ELR (cell line): Measurements from ENCODE around the gene IFIT5.
A peak's percentile ranks its signal among the peaks of the same experiment; 100 is the strongest.
"Not testable (repeated sequence)": the region's sequence is repeated elsewhere in the genome, so short reads cannot be mapped to it uniquely, and the experiment has no call there.

Experiments
- DNase-seq: peaks from one replicate; pipeline ENCODE4 v3.0.0-alpha.2; 2015; ENCODE audit warnings: low read depth

Gene IFIT5, protein sequence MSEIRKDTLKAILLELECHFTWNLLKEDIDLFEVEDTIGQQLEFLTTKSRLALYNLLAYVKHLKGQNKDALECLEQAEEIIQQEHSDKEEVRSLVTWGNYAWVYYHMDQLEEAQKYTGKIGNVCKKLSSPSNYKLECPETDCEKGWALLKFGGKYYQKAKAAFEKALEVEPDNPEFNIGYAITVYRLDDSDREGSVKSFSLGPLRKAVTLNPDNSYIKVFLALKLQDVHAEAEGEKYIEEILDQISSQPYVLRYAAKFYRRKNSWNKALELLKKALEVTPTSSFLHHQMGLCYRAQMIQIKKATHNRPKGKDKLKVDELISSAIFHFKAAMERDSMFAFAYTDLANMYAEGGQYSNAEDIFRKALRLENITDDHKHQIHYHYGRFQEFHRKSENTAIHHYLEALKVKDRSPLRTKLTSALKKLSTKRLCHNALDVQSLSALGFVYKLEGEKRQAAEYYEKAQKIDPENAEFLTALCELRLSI

DNA sequence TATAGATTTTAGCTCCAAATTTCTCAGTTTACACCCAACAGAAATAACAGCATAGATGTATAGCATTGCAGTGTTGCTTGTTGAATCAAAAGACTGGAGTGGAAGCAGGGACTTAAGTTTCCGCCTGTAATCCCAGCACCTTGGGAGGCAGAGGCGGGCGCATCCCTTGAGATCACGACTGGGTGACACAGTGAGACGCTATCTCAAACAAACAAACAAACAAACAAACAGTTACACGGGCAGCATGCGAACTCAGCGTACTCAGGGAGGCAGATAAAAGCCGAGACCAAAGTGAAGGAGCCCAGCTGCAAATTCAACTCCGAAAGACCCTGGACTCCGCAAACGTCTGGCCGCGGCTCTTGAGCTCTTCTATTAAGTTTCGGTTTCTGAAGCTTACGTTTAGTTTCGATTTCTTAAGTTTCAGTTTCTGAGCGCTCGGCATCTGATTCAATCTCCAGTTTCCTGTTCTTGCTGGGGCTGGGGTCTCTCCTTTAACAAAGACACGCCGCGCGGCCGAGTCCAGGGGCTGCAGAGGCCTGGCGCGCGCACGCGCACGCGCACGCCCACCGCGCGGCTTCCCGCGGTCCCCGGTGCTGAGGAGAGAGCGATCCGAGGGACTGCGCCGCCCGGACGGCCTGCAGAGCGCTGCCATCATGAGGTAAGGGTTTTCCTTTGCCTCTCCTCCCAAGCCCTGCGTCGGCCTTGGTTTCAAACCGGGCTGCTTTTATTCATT lies at the start of gene IFIT5:
TSS of gene IFIT5 (plus strand) at position 423 of the 733 bp plus-strand sequence. CDS start at position 654, 231 bp downstream.
- peak; percentile 78 for DNase-seq

GRCh38 chr10:89367529-89367928 lies 46.8 kb upstream of the IFIT5 start:
- no peak for DNase-seq

GRCh38 chr10:89368129-89368528 lies 46.2 kb upstream of the IFIT5 start:
- no peak for DNase-seq

DNA sequence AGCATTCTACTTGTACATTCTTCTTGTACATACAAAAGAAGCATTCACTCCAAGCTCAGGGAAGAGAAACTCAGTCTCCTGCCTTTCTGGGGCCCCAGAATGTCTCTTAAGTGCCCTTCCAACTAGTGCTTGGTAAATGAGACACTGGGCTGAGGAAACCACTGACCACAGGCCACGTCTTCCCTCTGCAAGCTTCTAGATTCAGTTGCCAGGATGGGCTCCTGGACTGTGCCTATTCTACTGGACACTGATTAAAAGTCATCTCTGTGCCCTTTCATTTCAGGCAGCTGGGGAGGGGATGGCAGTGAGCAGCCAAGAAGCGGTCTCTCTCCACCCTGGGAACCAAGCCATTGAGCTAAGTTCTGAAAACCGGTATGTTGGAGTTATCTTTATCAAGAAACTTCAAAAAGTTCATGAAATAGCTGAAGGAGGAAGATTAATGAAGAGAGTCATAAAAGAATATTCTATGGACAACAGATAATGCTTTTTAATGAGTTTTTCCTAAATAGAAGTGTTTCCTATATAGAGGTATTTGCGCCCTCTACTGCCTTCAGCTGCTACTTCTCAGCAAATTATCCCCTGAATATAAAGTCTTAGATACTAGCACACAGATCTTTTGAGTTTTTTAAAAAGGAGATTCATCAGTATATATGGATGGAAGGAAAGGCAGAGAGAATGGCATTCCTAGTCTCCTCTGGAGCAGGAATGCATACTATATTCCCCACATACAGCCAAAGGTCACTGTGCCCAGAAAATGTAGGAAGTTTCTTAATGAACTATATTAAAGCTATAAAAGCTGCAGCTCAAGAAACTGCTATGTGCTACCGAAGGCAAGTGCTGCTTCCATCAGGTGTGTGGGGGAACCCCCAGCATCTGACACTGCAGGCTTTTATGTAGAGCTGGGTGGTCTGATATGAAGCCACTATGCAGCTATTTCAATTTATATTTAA lies 44.9 kb upstream of the IFIT5 start:
- DNase-seq = peak; percentile 71

GRCh38 chr10:89371079-89371478 lies 43.3 kb upstream of the IFIT5 start:
- no peak for DNase-seq

- DNase-seq = no peak
Measured at GRCh38 chr10:89371987-89372386, 42.4 kb upstream of the IFIT5 start.

GRCh38 chr10:89373916-89374711 lies 40.3 kb upstream of the IFIT5 start:
- DNase-seq = peak; percentile 69

- DNase-seq = no peak
Measured at GRCh38 chr10:89374713-89375141, 39.6 kb upstream of the IFIT5 start.

GRCh38 chr10:89377705-89378637 lies 36.4 kb upstream of the IFIT5 start, which contains the start of gene IFIT1B:
Gene IFIT1B, plus strand, starts transcription at chr10:89378056. Its CDS starts 80 bp downstream, at chr10:89378136.
- no peak for DNase-seq

DNA sequence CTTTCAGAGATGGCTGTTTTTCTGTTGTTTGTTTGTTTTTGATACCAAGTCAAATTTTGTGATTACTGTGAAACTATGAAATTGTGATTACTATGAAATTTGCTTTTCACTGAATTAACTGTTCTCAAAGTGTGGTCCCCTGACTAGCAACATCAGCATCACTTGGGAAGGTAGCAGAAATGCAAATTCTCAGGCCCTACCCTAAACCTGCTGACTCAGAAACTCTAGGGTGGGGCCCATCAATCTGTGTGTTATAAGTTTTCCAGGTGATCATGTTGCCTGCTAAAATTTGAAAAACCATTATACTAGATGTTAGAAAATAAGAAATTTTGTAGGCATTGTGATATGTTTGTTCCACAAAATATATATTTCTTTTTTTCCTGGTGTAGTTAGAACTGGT lies 35.3 kb upstream of the IFIT5 start:
- no peak for DNase-seq

GRCh38 chr10:89382757-89383156 lies 31.6 kb upstream of the IFIT5 start:
- no peak for DNase-seq

- no peak for DNase-seq
Measured at GRCh38 chr10:89384474-89385340, 29.7 kb upstream of the IFIT5 start.

GRCh38 chr10:89388806-89389205 lies 25.6 kb upstream of the IFIT5 start:
- DNase-seq = no peak

GRCh38 chr10:89389254-89389653 lies 25.1 kb upstream of the IFIT5 start:
- DNase-seq = peak; percentile 61

- no peak for DNase-seq
Measured at GRCh38 chr10:89390476-89391225, 23.7 kb upstream of the IFIT5 start.

DNA sequence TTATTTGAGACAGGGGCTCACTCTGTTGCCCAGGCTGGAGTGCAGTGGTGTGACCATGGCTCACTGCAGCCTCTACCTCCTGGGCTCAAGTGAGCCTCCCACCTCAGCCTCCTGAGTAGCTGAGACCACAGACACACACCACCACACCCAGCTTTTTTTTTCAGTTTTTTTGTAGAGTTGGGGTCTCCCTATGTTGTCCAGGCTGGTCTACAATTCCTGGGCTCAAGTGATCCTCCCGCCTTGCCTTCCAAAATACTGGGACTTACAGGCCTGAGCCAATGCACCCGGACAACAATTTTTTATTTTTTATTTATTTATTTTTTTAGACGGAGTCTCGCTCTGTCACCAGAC lies 23.2 kb upstream of the IFIT5 start:
- DNase-seq = not testable (repeated sequence)

GRCh38 chr10:89391907-89392756 lies 22.2 kb upstream of the IFIT5 start, which contains the start of gene IFIT1:
Gene IFIT1, plus strand, starts transcription at chr10:89392623. Its CDS starts 90 bp downstream, at chr10:89392713.
- peak; percentile 92 for DNase-seq
